HL-60/S4 treated with retinoic acid at 250 ng/mL for 4 days and 3 days (cell line): ENCODE measurements around the gene HABP2.

Source experiments
- in situ Hi-C: fragments of 300-500 bp; cut with MboI; formaldehyde crosslinking; loops from 2 replicates; pipeline ENCODE4 v1.7.0; 2022; ENCODE audit warnings: low sequenced_read_pairs

The HABP2 gene

DNA sequence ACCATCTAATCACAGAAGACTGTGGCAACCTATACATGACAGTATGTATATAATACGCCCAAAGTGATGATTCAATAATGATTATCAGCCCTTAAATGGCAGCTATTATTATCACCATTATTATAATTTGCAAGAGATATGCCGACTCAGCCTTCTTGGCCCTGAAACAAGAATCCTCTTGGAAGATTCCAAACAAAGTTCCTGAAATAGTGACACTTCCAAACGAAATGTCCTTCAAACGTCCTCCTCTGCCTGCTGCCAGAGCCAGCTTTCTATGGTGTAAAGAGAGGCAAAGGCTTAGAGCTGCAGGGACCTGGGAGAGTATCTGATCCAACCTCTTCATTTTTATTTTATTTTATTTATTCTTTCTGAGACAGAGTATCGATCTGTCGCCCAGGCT is 75.0 kb downstream of the HABP2 start:
- in situ Hi-C loops: no loop called here

DNA sequence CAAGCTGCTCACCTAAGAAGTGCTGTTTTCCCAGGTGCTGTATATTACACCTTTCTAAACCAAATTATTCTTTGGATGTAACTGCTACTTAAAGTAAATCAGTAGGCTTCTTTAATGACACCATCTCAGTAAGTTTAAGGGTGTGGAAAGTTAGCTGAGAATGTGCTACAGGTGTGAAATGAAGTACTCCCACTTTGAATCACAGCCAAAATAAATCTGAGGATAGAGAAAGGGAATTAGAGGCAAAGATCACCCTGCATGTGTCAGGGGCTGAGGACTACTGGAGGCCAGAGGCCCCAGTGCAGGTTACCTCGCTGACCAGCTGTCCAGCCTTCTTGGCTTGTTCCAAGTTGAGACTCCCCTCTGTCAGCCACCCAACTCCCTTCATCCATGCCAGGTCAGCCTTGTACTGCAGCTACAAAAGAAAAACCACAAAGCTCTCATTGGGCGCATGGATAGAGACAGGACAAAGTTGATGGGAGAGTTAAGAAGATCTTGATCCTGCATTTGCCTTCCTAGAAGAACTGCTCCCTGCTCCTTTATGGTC is 75.8 kb downstream of the HABP2 start:
- in situ Hi-C loops: no loop called here

DNA sequence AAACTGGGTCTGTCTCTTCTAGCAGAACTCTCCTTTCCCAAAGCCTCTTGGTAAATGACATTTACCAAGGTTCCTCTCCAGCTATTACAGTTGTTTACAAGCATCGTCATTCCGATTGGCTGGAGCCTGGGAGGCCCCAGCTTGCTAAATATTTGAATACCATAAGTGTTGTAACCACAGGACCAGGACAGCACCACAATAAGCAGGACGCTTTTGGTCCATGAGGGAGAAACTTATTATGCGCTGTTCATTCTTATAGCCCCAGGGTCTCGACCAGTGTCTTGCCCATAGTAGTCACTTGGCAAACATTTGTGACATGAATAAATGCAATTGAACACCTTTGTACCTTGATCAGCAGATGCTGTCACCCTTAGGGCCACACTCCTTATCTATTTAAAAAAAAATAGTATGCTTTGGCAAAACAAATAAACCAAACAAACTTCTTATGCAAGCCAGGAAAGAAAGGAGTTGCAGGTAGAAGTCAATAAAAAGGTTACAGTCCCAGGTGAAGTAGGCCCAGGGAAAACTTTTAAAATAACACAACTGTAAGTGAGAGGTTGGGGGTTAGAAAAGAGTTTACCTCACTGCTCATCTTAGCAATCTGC is 78.2 kb downstream of the HABP2 start:
- in situ Hi-C loops: no loop called here

DNA sequence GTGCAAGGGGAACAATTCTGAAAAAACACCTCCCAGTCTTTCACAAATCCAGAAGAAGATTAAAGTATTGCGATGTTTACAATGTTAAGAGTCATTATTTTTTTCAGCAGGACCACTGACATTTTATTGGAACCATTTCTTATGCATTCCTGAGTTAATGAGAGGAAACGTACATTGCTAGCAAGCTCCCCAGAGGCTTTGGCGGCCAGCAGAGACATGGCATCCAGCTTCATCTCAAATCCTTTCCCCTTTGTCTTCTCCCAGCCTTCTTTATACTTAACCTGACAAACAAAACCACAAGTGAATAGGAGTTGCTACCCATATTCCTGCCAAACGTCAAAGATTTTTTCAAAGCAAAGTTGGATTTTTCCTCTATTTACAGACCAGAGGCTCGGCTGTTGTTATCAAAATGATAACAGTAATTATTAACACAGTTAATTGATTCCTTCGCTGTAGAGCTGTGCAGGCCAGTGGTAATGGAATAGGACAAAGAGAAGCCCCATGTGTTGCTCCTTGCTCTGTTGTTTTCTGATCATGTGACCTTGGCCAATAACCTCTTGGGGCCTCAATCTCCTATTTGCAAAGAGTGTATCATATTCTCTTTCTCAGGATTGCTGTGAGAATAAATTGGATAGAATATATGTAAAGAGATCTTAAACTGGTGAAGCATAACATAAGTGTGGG is 79.0 kb downstream of the HABP2 start:
- in situ Hi-C loops: no loop called here
